Stimulated activated effector memory CD8-positive, alpha-beta T cell treated with anti-CD3 and anti-CD28 coated beads, Interleukin-12 subunit alpha, Interleukin-12 subunit beta, amount 100 ng/mL, for 72 hours (primary cell): Measurements from ENCODE around the gene ACSM5.
"Not testable (repeated sequence)": the region's sequence is repeated elsewhere in the genome, so short reads cannot be mapped to it uniquely, and the experiment has no call there.

Experiments used
- ATAC-seq: fragments of 150-1000 bp; cut with Tn5 transposase; 2 replicates; pipeline ENCODE4 v1.10.0; 2021
- DNase-seq, 2 donors: peaks; one replicate each; pipeline ENCODE4 v3.0.0; 2021 to 2022; ENCODE audit warnings: low spot score in 2 of 2
- H3K27ac Mint-ChIP-seq: one replicate; pipeline ENCODE4 v1.8.0; 2022; ENCODE audit warnings: mild to moderate bottlenecking, mixed read lengths
- H3K36me3 Mint-ChIP-seq: one replicate; pipeline ENCODE4 v1.8.0; 2022; ENCODE audit warnings: mild to moderate bottlenecking, mixed read lengths
- H3K4me1 Mint-ChIP-seq: one replicate; pipeline ENCODE4 v1.8.0; 2022; ENCODE audit warnings: mixed read lengths
- H3K4me3 Mint-ChIP-seq: one replicate; pipeline ENCODE4 v1.8.0; 2022; ENCODE audit warnings: mild to moderate bottlenecking, mixed read lengths
- H3K9me3 Mint-ChIP-seq: one replicate; pipeline ENCODE4 v1.8.0; 2022; ENCODE audit warnings: mixed read lengths

The ACSM5 gene

DNA sequence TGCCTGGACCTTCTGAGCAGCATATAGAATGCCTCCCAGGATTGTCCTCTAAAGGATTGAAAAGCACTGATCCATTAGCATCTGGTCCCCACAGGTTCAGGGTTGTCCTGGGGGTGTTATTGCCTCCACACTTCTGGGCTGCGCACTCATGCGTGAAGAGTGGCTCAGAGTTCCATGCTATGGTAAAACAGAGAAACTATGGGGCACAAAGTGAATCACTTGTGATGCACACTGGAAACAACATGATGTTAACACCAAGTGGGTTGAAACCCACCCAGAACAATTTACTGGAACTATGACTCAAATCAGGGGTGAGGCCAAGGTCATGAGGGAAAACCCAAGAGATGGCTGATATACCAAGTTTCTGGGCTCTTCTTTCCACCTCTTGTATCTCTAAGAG lies 60.6 kb downstream of the ACSM5 start:
- DNase-seq, H3K4me3 Mint-ChIP-seq, H3K9me3 Mint-ChIP-seq, H3K4me1 Mint-ChIP-seq, H3K27ac Mint-ChIP-seq, H3K36me3 Mint-ChIP-seq: not testable (repeated sequence)
- ATAC-seq = peak; percentile 13

- ATAC-seq, H3K4me1 Mint-ChIP-seq, H3K9me3 Mint-ChIP-seq, DNase-seq, H3K36me3 Mint-ChIP-seq, H3K4me3 Mint-ChIP-seq, H3K27ac Mint-ChIP-seq: not testable (repeated sequence)
These were observed 61.4 kb downstream of the ACSM5 start for GRCh38 chr16:20470732-20471131.

DNA sequence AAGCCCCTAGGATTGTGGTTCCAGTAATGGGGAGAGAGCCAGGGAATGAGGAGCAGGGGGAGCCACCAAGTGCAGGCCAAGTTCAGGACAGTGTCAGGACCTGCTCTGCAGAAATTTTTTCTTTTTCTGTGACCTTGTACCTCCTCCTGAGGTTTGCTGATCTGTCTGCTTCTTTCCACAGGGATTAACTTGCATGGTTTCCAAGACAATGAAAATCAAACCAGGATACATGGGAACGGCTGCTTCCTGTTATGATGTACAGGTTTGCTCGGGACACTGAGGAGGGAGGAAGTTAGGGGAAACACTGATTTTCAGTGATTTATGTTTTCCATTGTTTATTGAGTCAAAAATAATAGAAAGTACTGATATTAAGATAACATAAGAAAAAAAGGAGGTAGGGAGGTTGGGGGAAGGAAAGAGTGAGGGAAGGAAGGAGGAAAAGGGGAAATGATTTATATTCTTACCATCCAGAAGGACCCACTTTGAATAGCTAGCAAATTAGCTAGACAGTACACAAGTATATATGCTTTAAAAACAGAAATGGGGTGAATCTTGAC lies 67.9 kb downstream of the ACSM5 start:
- not testable (repeated sequence) for H3K4me3 Mint-ChIP-seq, H3K4me1 Mint-ChIP-seq, H3K27ac Mint-ChIP-seq, DNase-seq, H3K36me3 Mint-ChIP-seq, H3K9me3 Mint-ChIP-seq, ATAC-seq

GRCh38 chr16:20483989-20484388 lies 74.7 kb downstream of the ACSM5 start:
- H3K27ac Mint-ChIP-seq, H3K9me3 Mint-ChIP-seq, ATAC-seq, H3K4me1 Mint-ChIP-seq, H3K36me3 Mint-ChIP-seq, DNase-seq, H3K4me3 Mint-ChIP-seq: not testable (repeated sequence)

DNA sequence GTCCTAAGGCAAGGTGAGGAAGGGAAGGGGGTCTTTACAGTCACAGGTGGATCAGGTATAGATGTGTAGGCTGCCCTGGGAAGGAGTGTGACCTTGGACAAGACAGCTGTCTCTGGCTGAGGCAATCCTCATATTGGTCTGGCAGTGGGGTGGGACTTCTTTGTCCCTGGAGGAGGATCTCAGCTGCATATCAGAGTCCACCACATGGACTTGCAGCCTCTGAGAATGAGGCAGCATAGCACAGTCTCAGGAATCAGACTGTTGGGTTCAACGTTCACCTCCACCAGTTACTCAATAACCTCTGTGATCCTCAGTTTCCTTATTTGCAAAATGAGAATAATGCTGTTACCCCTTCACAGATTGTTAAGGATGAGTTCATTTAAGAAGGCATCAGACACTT lies 75.4 kb downstream of the ACSM5 start:
- ATAC-seq (no peak), DNase-seq (no peak)
- H3K27ac Mint-ChIP-seq = no peak overlapping the region
- no peak overlapping the region for H3K4me3 Mint-ChIP-seq
- no peaks in the 10 kb centered on the region for H3K36me3 Mint-ChIP-seq
- peaks cover 2% of the 10 kb centered on the region for H3K9me3 Mint-ChIP-seq
- no peaks in the 10 kb centered on the region for H3K4me1 Mint-ChIP-seq

GRCh38 chr16:20485408-20485807 lies 76.1 kb downstream of the ACSM5 start:
- no peak overlapping the region for H3K4me3 Mint-ChIP-seq
- ATAC-seq = no peak

More at GRCh38 chr16:20485408-20485807, 76.1 kb downstream of the ACSM5 start:
- Mint-ChIP-seq H3K36me3 (no peaks in the 10 kb centered on the region), H3K4me1 (no peaks in the 10 kb centered on the region), H3K9me3 (peaks cover 2% of the 10 kb centered on the region), H3K27ac (no peak overlapping the region)
- no peak for DNase-seq
